Measurements from ENCODE around the gene ADM5.

The ADM5 gene

GRCh38 chr19:49689133-49690078 lies at the start of gene ADM5:
ADM5 (plus strand) TSS chr19:49689594; CDS start chr19:49689838, 244 bp downstream.
- Histone ChIP-seq H3K4me1 (ENCODE audit: control insufficient read depth, insufficient read depth, low read length) (peaks cover 16% of the 10 kb centered on the region), H3K4me3 (ENCODE audit: low read length) (peak within 1 kb of the TSS; percentile 40)

GRCh38 chr19:49640113-49640898 lies 49.1 kb upstream of the ADM5 start, which contains the start of gene RRAS:
RRAS (minus strand) TSS chr19:49640143; CDS start chr19:49640098, 45 bp downstream.
- Histone ChIP-seq H3K4me1 (ENCODE audit: control insufficient read depth, insufficient read depth, low read length) (peaks cover 37% of the 10 kb centered on the region), H3K9me3 (ENCODE audit: control insufficient read depth, low read length) (no peaks in the 10 kb centered on the region)

More at GRCh38 chr19:49689133-49690078, at the start of gene ADM5:
- H3K9ac ChIP-seq (ENCODE audit: low read length): peak within 1 kb of the TSS; percentile 69
- no peaks in the 10 kb centered on the region for H3K9me3 ChIP-seq (ENCODE audit: control insufficient read depth, low read length)
- no peaks in the 10 kb centered on the region for H3K36me3 ChIP-seq (ENCODE audit: control insufficient read depth, insufficient read depth, low read length)
- peaks cover 24% of the 10 kb centered on the region for H3K27me3 ChIP-seq (ENCODE audit: control insufficient read depth, insufficient read depth, low read length)

GRCh38 chr19:49641688-49642491 lies 47.5 kb upstream of the ADM5 start, which contains the start of gene SCAF1:
SCAF1 (plus strand) TSS chr19:49642209; CDS start chr19:49645027, 2,818 bp downstream.
- Histone ChIP-seq H3K9me3 (ENCODE audit: control insufficient read depth, low read length) (no peaks in the 10 kb centered on the region), H3K27me3 (ENCODE audit: control insufficient read depth, insufficient read depth, low read length) (no peaks in the 10 kb centered on the region), H3K9ac (ENCODE audit: low read length) (peak within 1 kb of the TSS; percentile 96), H3K36me3 (ENCODE audit: control insufficient read depth, insufficient read depth, low read length) (peaks cover 4% of the 10 kb centered on the region), H3K4me1 (ENCODE audit: control insufficient read depth, insufficient read depth, low read length) (peaks cover 33% of the 10 kb centered on the region), H3K4me3 (ENCODE audit: low read length) (peak within 1 kb of the TSS; percentile 71)

More at GRCh38 chr19:49640113-49640898, 49.1 kb upstream of the ADM5 start, which contains the start of gene RRAS:
- Histone ChIP-seq H3K4me3 (ENCODE audit: low read length) (peak within 1 kb of the TSS; percentile 86), H3K36me3 (ENCODE audit: control insufficient read depth, insufficient read depth, low read length) (no peaks in the 10 kb centered on the region), H3K9ac (ENCODE audit: low read length) (peak within 1 kb of the TSS; percentile 93), H3K27me3 (ENCODE audit: control insufficient read depth, insufficient read depth, low read length) (no peaks in the 10 kb centered on the region)

GRCh38 chr19:49642492-49643035 lies 46.8 kb upstream of the ADM5 start:
- peak overlapping the region; percentile 96 for H3K9ac ChIP-seq (ENCODE audit: low read length)
- peaks cover 4% of the 10 kb centered on the region for H3K36me3 ChIP-seq (ENCODE audit: control insufficient read depth, insufficient read depth, low read length)
- peak overlapping the region; percentile 71 for H3K4me3 ChIP-seq (ENCODE audit: low read length)
- peaks cover 32% of the 10 kb centered on the region for H3K4me1 ChIP-seq (ENCODE audit: control insufficient read depth, insufficient read depth, low read length)
- no peaks in the 10 kb centered on the region for H3K27me3 ChIP-seq (ENCODE audit: control insufficient read depth, insufficient read depth, low read length)
- H3K9me3 ChIP-seq (ENCODE audit: control insufficient read depth, low read length): no peaks in the 10 kb centered on the region

GRCh38 chr19:49643466-49643865 lies 45.9 kb upstream of the ADM5 start:
- Histone ChIP-seq H3K9ac (ENCODE audit: low read length) (peak overlapping the region; percentile 18), H3K36me3 (ENCODE audit: control insufficient read depth, insufficient read depth, low read length) (peaks cover 4% of the 10 kb centered on the region), H3K4me3 (ENCODE audit: low read length) (no peak overlapping the region), H3K9me3 (ENCODE audit: control insufficient read depth, low read length) (no peaks in the 10 kb centered on the region), H3K27me3 (ENCODE audit: control insufficient read depth, insufficient read depth, low read length) (no peaks in the 10 kb centered on the region), H3K4me1 (ENCODE audit: control insufficient read depth, insufficient read depth, low read length) (peaks cover 25% of the 10 kb centered on the region)

- H3K4me3 ChIP-seq (ENCODE audit: low read length): no peak overlapping the region
- H3K4me1 ChIP-seq (ENCODE audit: control insufficient read depth, insufficient read depth, low read length): peaks cover 12% of the 10 kb centered on the region
- no peak overlapping the region for H3K9ac ChIP-seq (ENCODE audit: low read length)
- H3K9me3 ChIP-seq (ENCODE audit: control insufficient read depth, low read length): no peaks in the 10 kb centered on the region
- peaks cover 4% of the 10 kb centered on the region for H3K36me3 ChIP-seq (ENCODE audit: control insufficient read depth, insufficient read depth, low read length)
- H3K27me3 ChIP-seq (ENCODE audit: control insufficient read depth, insufficient read depth, low read length): no peaks in the 10 kb centered on the region
These were observed 43.8 kb upstream of the ADM5 start for GRCh38 chr19:49645592-49645991.

- no peaks in the 10 kb centered on the region for H3K9me3 ChIP-seq (ENCODE audit: control insufficient read depth, low read length)
- peaks cover 12% of the 10 kb centered on the region for H3K4me1 ChIP-seq (ENCODE audit: control insufficient read depth, insufficient read depth, low read length)
- no peak overlapping the region for H3K9ac ChIP-seq (ENCODE audit: low read length)
- peaks cover 4% of the 10 kb centered on the region for H3K36me3 ChIP-seq (ENCODE audit: control insufficient read depth, insufficient read depth, low read length)
- no peaks in the 10 kb centered on the region for H3K27me3 ChIP-seq (ENCODE audit: control insufficient read depth, insufficient read depth, low read length)
- no peak overlapping the region for H3K4me3 ChIP-seq (ENCODE audit: low read length)
These were observed 43.4 kb upstream of the ADM5 start for GRCh38 chr19:49645995-49646394.

GRCh38 chr19:49646586-49646985 lies 42.8 kb upstream of the ADM5 start:
- peaks cover 12% of the 10 kb centered on the region for H3K4me1 ChIP-seq (ENCODE audit: control insufficient read depth, insufficient read depth, low read length)
- peaks cover 4% of the 10 kb centered on the region for H3K36me3 ChIP-seq (ENCODE audit: control insufficient read depth, insufficient read depth, low read length)
- H3K9me3 ChIP-seq (ENCODE audit: control insufficient read depth, low read length): no peaks in the 10 kb centered on the region
- H3K4me3 ChIP-seq (ENCODE audit: low read length): no peak overlapping the region
- H3K9ac ChIP-seq (ENCODE audit: low read length): no peak overlapping the region
- H3K27me3 ChIP-seq (ENCODE audit: control insufficient read depth, insufficient read depth, low read length): no peaks in the 10 kb centered on the region

- Histone ChIP-seq H3K4me1 (ENCODE audit: control insufficient read depth, insufficient read depth, low read length) (no peaks in the 10 kb centered on the region), H3K9ac (ENCODE audit: low read length) (no peak overlapping the region), H3K36me3 (ENCODE audit: control insufficient read depth, insufficient read depth, low read length) (peaks cover 7% of the 10 kb centered on the region), H3K4me3 (ENCODE audit: low read length) (no peak overlapping the region), H3K27me3 (ENCODE audit: control insufficient read depth, insufficient read depth, low read length) (no peaks in the 10 kb centered on the region), H3K9me3 (ENCODE audit: control insufficient read depth, low read length) (no peaks in the 10 kb centered on the region)
These were observed 38.2 kb upstream of the ADM5 start for GRCh38 chr19:49651029-49651819.

- no peaks in the 10 kb centered on the region for H3K4me1 ChIP-seq (ENCODE audit: control insufficient read depth, insufficient read depth, low read length)
- H3K27me3 ChIP-seq (ENCODE audit: control insufficient read depth, insufficient read depth, low read length): no peaks in the 10 kb centered on the region
These were observed 37.4 kb upstream of the ADM5 start for GRCh38 chr19:49651820-49652550.

More at GRCh38 chr19:49651820-49652550, 37.4 kb upstream of the ADM5 start:
- Histone ChIP-seq H3K9ac (ENCODE audit: low read length) (no peak overlapping the region), H3K36me3 (ENCODE audit: control insufficient read depth, insufficient read depth, low read length) (peaks cover 11% of the 10 kb centered on the region), H3K9me3 (ENCODE audit: control insufficient read depth, low read length) (no peaks in the 10 kb centered on the region), H3K4me3 (ENCODE audit: low read length) (no peak overlapping the region)

All from mucosa of stomach (tissue), 1 donor.